ENCODE measurements around the gene AEBP1. TPM values are rescaled to one million over a fixed set of nuclear protein-coding genes. Genes with fewer than 3 reads are reported as not detected.

AEBP1 gene
- total RNA-seq, 1 donor from 2014 or later, result 65.0 TPM

DNA sequence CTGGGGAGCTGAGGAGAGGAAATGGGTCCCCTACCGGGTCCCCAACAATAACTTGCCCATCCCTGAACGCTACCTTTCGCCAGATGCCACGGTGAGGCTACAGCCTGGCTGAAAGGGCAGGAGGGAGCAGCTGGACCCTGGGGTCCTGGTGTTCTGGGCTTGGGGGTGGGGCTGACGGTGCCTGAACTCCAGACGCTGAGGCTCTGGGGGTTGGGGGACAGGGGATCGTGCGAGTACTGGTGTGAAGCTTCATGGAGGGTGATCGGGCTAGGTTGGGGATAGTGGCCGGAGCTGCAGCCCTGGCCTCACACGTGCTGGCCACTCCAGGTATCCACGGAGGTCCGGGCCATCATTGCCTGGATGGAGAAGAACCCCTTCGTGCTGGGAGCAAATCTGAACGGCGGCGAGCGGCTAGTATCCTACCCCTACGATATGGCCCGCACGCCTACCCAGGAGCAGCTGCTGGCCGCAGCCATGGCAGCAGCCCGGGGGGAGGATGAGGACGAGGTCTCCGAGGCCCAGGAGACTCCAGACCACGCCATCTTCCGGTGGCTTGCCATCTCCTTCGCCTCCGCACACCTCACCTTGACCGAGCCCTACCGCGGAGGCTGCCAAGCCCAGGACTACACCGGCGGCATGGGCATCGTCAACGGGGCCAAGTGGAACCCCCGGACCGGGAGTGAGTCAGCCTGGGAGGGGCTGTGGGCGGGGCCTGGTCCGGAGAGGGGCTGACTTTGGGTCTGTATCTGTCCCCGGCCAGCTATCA is 8.3 kb downstream of the AEBP1 start:
- peaks cover 7% of the 10 kb centered on the region for H3K36me3 ChIP-seq (ENCODE audit: insufficient read depth, low read length)
- no peak for FAIRE-seq
- H3K36me3 Mint-ChIP-seq (ENCODE audit: low read depth, unreplicated experiment), result peaks cover 18% of the 10 kb centered on the region
- peaks cover 50% of the 10 kb centered on the region for H4K20me1 ChIP-seq (ENCODE audit: insufficient read depth, low read length)
- H3K79me2 ChIP-seq (ENCODE audit: insufficient read depth, low read length), result no peaks in the 10 kb centered on the region
- no peak overlapping the region for H3K27ac Mint-ChIP-seq (ENCODE audit: unreplicated experiment)
- H3K27me3 Mint-ChIP-seq (ENCODE audit: low read depth, unreplicated experiment), result no peaks in the 10 kb centered on the region
- H2AFZ ChIP-seq (ENCODE audit: low read depth, low read length), result no peak overlapping the region
- no peak for DNase-seq (ENCODE audit: low read depth)
- H3K4me1 ChIP-seq (ENCODE audit: insufficient read depth, low read length), result no peaks in the 10 kb centered on the region
- H3K4me1 Mint-ChIP-seq (ENCODE audit: low read depth, unreplicated experiment), result no peaks in the 10 kb centered on the region
- no peak overlapping the region for H3K4me2 ChIP-seq (ENCODE audit: low read length)
- H3K4me3 ChIP-seq (ENCODE audit: insufficient read depth, low read depth, low read length), result no peak overlapping the region
- no peak overlapping the region for H3K9ac ChIP-seq (ENCODE audit: low read length)
- no peaks in the 10 kb centered on the region for H3K27me3 ChIP-seq (ENCODE audit: insufficient read depth, low read length)
- no peak overlapping the region for H3K27ac ChIP-seq (ENCODE audit: low read depth, low read length)
- H3K9me3 Mint-ChIP-seq (ENCODE audit: unreplicated experiment), result no peaks in the 10 kb centered on the region
- no peak overlapping the region for H3K4me3 Mint-ChIP-seq (ENCODE audit: unreplicated experiment)
- TF ChIP-seq EZH2 (IDR thresholded peaks at IDR 0.05; ENCODE audit: insufficient read depth, low read length), result no peak
- TF ChIP-seq, protein P1, sequence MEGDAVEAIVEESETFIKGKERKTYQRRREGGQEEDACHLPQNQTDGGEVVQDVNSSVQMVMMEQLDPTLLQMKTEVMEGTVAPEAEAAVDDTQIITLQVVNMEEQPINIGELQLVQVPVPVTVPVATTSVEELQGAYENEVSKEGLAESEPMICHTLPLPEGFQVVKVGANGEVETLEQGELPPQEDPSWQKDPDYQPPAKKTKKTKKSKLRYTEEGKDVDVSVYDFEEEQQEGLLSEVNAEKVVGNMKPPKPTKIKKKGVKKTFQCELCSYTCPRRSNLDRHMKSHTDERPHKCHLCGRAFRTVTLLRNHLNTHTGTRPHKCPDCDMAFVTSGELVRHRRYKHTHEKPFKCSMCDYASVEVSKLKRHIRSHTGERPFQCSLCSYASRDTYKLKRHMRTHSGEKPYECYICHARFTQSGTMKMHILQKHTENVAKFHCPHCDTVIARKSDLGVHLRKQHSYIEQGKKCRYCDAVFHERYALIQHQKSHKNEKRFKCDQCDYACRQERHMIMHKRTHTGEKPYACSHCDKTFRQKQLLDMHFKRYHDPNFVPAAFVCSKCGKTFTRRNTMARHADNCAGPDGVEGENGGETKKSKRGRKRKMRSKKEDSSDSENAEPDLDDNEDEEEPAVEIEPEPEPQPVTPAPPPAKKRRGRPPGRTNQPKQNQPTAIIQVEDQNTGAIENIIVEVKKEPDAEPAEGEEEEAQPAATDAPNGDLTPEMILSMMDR (IDR thresholded peaks at IDR 0.05; ENCODE audit: insufficient read depth, low read depth, low read length), result no peak
- H3K9me3 ChIP-seq (ENCODE audit: insufficient read depth, low read depth, low read length), result no peaks in the 10 kb centered on the region

DNA sequence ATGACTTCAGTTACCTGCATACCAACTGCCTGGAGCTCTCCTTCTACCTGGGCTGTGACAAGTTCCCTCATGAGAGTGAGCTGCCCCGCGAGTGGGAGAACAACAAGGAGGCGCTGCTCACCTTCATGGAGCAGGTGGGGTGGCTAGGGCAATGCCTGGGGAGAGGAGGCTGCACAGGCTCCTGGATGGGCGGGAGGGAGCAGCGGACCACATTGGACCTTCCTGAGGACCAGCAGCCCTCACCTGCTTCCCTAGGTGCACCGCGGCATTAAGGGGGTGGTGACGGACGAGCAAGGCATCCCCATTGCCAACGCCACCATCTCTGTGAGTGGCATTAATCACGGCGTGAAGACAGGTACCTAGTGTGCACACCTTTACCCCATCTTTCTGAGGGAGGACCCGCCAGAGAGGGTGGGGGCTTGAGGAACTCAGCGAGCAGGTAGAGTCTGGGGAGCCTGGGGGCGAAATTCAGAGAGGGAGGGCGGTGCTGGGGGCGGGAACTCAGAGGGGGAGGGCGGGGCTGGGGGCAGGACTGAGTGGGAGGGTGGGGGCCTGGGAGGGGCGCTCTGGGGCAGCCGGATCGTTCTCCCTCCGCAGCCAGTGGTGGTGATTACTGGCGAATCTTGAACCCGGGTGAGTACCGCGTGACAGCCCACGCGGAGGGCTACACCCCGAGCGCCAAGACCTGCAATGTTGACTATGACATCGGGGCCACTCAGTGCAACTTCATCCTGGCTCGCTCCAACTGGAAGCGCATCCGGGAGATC is 9.0 kb downstream of the AEBP1 start:
- no peak overlapping the region for H3K9ac ChIP-seq (ENCODE audit: low read length)

More for the DNA sequence above, 9.0 kb downstream of the AEBP1 start:
- FAIRE-seq (no peak), DNase-seq (ENCODE audit: low read depth) (no peak)
- H3K36me3 ChIP-seq (ENCODE audit: insufficient read depth, low read length), result peaks cover 7% of the 10 kb centered on the region
- Mint-ChIP-seq H3K4me1 (ENCODE audit: low read depth, unreplicated experiment) (no peaks in the 10 kb centered on the region), H3K27ac (ENCODE audit: unreplicated experiment) (no peak overlapping the region), H3K9me3 (ENCODE audit: unreplicated experiment) (no peaks in the 10 kb centered on the region), H3K27me3 (ENCODE audit: low read depth, unreplicated experiment) (no peaks in the 10 kb centered on the region), H3K36me3 (ENCODE audit: low read depth, unreplicated experiment) (peaks cover 21% of the 10 kb centered on the region), H3K4me3 (ENCODE audit: unreplicated experiment) (no peak overlapping the region)
- no peak overlapping the region for H3K27ac ChIP-seq (ENCODE audit: low read depth, low read length)
- no peak overlapping the region for H2AFZ ChIP-seq (ENCODE audit: low read depth, low read length)
- no peaks in the 10 kb centered on the region for H3K4me1 ChIP-seq (ENCODE audit: insufficient read depth, low read length)
- no peak overlapping the region for H3K4me3 ChIP-seq (ENCODE audit: insufficient read depth, low read depth, low read length)
- TF ChIP-seq EZH2 (IDR thresholded peaks at IDR 0.05; ENCODE audit: insufficient read depth, low read length), result no peak
- TF ChIP-seq, protein P1 (IDR thresholded peaks at IDR 0.05; ENCODE audit: insufficient read depth, low read depth, low read length), result no peak
- H3K79me2 ChIP-seq (ENCODE audit: insufficient read depth, low read length), result no peaks in the 10 kb centered on the region
- no peaks in the 10 kb centered on the region for H3K27me3 ChIP-seq (ENCODE audit: insufficient read depth, low read length)
- no peaks in the 10 kb centered on the region for H3K9me3 ChIP-seq (ENCODE audit: insufficient read depth, low read depth, low read length)
- peaks cover 48% of the 10 kb centered on the region for H4K20me1 ChIP-seq (ENCODE audit: insufficient read depth, low read length)
- no peak overlapping the region for H3K4me2 ChIP-seq (ENCODE audit: low read length)

Data from astrocyte (in vitro differentiated cells and primary cell).